OCI-LY7 (cell line): ENCODE data around the gene SSBP2.

Source experiments
- CTCF ChIP-seq: fragments of 200-600 bp; sonication (generic); conservative IDR thresholded peaks from 2 replicates; pipeline ENCODE4 v1.5.1; 2014; ENCODE audit warnings: mild to moderate bottlenecking, antibody characterized with exemption, low read length, moderate library complexity, mixed read lengths
- EZH2phosphoT487 ChIP-seq: fragments of 200-600 bp; sonication (generic); IDR thresholded peaks from 2 replicates; pipeline ENCODE4 v1.6.1; 2018; ENCODE audit warnings: low read depth, borderline replicate concordance, mild to moderate bottlenecking, mixed run types, antibody characterized with exemption, low read length, moderate library complexity, mixed read lengths

GRCh38 chr5:81679885-81680284 lies 71.0 kb downstream of the SSBP2 start:
- TF ChIP-seq CTCF (no peak), EZH2phosphoT487 (no peak)
